Activated T-cell treated with anti-CD3 and anti-CD28 coated beads, Interleukin-2, amount 50 U/mL, for 1 hour (primary cell): Measurements from ENCODE around the gene PTPRN2.
"Not testable (repeated sequence)": the region's sequence is repeated elsewhere in the genome, so short reads cannot be mapped to it uniquely, and the experiment has no call there.

Experiments
- DNase-seq: peaks from one replicate; pipeline ENCODE4 v3.0.0-alpha.2; 2020

Gene PTPRN2

GRCh38 chr7:158508802-158509385 is 78.7 kb downstream of the PTPRN2 start:
- DNase-seq, result no peak

DNA sequence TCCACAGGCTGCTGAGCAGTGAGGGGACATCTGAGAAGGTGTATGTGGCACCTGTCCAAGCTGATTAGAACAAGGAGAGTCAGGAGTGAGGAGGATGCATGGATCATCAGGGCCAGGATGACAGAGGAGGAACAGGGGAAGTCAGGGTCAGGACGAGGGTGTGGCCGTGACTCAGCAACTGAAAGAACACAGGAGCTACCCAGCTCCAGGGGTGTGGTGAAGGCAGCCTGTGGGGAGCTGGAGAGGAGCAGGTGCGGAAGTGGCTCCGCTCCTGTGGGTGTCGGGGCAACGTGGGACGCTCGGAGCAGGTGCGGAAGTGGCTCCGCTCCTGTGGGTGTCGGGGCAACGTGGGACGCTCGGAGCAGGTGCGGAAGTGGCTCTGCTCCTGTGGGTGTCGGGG is 79.3 kb downstream of the PTPRN2 start:
- not testable (repeated sequence) for DNase-seq

- DNase-seq, result no peak
Measured at GRCh38 chr7:158507917-158508316, 79.7 kb downstream of the PTPRN2 start.

- not testable (repeated sequence) for DNase-seq
Measured at GRCh38 chr7:158507175-158507574, 80.4 kb downstream of the PTPRN2 start.

DNA sequence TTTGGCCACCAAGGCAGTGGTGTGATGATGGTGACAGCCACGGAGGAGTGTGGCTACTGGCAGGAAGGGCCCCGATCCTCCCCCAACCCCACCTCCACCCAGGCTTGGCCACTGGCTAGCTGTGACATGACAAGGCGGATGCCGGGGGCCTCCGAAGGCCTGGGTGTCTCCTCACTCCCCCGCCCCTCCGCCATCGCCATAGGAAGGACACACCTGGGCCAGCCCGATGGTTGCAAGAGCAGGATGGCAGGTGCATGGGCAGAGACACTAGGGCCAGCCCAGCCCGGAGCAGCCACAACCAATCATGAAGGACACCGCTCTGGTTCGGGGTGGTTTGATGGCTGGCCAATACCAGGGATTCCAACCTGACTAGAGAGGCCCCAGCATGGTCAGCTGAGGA is 81.0 kb downstream of the PTPRN2 start:
- DNase-seq, result no peak

GRCh38 chr7:158505683-158506082 is 81.9 kb downstream of the PTPRN2 start:
- no peak for DNase-seq

GRCh38 chr7:158502068-158502750 is 85.4 kb downstream of the PTPRN2 start:
- no peak for DNase-seq

DNA sequence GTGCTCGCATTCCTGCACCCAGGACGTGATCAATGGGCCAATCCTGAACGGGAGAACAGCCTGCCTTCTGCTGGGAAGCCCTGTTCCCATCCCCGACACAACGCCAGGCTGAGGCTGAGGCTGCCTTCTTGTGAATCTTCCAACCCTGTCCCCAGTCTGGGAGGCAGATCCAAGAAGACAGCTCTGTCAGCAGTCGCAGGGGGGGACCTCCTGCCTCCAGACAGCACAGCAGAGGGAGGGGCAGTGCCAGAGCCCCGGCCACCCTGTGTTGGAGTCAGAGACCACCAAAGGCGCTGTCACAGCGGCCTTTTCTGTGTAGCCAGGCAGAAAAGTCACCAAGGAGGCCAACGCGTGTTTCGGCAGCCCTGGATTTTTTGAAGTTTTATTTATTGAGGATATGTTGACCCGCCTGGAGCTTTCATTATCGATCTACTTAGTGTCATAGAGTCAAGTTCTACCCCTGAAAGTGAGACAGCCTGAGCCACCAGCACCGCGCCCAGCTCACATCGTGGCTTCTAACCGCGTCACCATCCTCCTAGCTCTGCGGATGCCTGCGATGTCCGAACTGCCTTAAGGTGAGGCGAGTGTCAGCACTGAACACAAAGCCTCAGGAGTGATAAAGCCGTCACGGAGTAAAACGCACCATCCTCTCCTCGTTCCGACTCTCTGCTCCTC is 86.1 kb downstream of the PTPRN2 start:
- DNase-seq, result no peak

- DNase-seq, result no peak
Measured at GRCh38 chr7:158500651-158501052, 87.0 kb downstream of the PTPRN2 start.

DNA sequence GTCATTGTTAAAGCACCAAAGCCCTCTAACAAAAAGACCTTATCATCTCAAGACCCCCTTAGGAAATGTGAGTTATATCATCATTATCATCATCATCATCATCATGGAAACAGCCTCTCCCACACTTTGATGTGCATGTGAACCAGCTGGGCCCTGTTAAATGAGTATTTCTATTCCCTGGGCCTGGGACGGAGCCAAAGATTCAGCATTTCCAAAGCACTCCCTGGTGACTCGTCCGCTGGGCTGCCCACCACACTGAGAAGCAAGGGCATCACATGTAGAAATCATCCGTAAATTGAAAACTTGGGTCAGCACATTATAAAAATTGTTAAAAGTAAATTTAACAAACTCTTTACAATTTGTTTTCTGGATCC is 88.6 kb downstream of the PTPRN2 start:
- no peak for DNase-seq

DNA sequence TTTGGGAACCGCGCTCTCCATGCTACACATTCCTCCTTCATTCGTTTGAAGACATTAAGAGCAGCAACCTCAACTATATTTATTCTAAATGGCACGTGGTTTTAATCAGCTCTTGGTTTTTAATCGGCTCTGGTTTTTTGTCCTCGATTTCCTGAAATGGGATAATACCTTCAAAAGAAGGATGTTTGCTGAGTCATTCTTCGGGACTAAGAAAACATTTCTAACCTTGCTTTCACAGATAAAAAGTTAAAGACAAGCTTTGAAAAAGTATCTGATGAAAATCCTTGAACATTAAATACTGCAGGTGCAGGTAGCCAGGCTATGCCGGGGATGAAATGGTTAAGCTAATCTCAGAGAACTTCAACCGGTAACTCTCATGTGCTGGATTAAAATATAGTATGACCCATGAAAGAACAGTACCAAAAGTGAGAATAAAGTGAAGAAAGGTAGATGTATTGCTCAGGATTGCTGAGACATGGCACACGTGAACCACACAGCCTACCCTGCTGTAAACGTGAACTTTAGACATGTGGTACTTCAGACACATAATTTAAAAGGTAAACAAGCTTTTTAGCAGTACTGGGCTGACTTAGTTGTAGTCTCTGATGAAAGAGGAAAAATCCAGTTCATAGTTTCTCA is 89.1 kb downstream of the PTPRN2 start:
- DNase-seq, result no peak

DNA sequence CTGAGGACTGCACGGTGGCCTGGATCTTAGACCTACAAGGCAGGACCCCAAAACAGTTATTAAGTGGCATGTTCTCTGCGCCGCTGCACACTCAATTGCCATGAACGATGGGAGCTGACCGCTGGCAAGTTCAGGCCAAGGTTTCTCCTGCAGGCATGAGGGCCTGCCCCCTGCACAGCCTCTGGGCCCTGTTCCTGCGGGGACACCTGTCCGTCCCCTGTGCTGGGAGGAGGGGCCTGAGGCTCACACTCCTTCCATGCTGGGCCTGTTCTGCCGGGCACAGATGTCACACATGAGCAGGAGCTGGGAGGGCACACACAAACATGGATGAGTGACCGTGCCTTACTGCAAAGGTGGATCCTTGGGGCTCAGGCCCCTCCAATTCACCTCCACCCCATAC is 90.0 kb downstream of the PTPRN2 start:
- no peak for DNase-seq

- DNase-seq, result no peak
Measured at GRCh38 chr7:158495786-158496185, 91.8 kb downstream of the PTPRN2 start.

DNA sequence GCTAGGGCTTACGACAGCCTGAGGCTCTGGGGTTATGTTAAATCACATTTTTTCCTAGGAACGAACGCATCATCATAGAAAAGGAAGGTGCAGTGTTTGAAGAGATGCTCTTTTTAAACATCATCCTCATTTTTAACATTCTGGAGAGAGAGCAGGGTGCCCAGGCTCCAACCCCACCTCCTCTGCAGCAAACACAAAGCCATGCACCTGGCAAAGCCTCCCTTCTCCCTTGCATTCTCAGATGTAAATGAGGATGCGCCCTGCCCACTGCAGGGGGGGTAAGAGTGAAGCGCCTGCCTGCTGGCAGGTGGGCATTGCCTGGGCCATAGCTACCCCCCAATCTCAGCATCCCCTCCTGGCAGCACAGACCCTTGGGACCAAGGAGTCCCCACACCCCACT is 92.4 kb downstream of the PTPRN2 start:
- DNase-seq, result no peak

GRCh38 chr7:158494643-158495042 is 93.0 kb downstream of the PTPRN2 start:
- no peak for DNase-seq

DNA sequence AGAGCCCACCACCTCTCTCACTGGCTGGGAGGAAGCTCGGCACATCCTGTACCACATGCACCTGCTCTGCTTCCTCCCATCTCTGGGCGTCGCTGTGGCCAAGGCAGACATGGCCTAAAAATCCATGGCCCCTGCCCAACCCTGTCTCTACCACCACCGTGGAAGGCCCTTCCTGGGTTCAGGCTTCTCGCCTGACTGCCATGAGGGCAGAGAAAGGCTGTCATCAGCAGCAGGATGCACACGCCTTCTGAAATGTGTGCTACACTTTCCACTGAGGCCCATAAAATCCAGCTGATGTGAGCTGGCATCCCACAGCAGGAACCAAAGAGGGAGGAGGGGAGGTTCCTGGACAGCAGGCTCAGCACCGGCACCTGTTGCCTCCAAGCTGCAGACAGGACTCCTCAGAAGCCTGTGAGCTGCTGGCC is 93.4 kb downstream of the PTPRN2 start:
- no peak for DNase-seq

DNA sequence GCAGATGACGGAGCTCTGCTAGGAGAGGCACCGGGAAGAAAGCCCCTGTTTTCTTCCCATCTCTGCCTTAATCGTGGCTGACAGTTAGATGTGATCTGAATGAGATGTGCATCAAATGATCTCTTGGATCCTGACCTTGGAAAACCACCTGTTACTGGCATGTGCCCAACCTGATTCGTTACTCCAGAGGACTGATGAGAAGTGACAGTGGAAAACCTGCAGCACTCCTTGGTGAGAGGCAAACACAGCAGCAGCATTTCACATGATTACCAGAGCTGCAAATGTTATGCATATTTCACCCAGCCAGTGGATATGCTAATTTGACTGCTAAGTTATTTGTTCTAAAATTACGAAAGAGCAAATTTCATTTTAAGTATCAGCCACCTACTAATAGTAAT is 95.3 kb downstream of the PTPRN2 start:
- DNase-seq, result no peak

DNA sequence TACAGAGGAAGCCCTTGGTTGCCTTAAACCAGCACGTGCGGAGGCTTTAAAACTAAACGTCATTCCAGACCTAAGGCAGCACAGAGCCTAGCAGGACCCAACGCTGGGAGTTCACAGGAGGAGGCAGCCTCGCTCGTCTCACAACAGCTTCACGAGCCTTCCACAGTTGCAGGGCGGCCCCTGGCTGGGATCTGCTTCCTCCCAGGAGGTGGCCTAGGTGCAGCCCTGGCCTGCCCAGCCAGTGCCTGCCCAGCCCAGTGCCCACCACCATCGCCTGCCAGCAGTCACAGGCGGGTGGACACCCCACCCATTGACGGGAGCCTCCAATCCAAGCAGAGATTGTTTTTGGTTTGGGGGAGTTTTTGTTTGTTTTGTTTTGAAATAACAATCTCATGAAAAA is 96.5 kb downstream of the PTPRN2 start:
- no peak for DNase-seq

- DNase-seq, result no peak
Measured at GRCh38 chr7:158490171-158490782, 97.3 kb downstream of the PTPRN2 start.

DNA sequence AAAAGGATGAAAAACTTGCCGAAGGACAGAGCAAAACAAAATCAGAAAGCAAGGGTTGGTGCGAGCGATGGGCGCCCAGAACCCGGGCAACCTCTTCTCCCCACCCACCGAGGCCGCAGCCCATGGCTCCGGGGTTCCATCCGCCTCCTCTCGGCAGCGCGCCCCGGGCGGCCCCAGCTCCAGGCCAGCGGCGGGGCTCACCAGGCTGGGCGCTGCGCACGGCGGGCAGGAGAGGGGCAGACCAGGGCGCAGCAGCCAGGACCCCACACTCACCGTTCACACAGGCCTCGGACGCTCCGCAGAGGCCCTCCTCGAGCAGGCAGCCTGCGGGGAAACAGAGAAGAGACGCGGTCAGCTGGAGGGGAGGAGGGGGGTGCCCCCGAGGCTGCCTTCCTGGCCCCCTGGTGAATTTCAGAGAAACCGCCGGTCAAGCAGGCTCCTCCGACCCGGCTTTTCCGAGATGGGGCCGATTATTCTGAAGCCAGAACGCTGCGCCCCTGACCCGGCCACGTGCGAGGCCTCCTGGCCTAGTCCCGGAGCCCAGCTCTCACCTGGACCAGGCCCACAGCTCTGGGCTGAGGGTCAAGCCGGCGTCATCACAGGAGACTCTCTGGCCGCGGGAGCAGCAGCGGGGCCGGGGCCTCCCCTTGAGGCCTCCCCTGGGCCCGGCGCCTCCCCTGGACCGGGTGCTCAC is 98.0 kb downstream of the PTPRN2 start:
- no peak for DNase-seq

DNA sequence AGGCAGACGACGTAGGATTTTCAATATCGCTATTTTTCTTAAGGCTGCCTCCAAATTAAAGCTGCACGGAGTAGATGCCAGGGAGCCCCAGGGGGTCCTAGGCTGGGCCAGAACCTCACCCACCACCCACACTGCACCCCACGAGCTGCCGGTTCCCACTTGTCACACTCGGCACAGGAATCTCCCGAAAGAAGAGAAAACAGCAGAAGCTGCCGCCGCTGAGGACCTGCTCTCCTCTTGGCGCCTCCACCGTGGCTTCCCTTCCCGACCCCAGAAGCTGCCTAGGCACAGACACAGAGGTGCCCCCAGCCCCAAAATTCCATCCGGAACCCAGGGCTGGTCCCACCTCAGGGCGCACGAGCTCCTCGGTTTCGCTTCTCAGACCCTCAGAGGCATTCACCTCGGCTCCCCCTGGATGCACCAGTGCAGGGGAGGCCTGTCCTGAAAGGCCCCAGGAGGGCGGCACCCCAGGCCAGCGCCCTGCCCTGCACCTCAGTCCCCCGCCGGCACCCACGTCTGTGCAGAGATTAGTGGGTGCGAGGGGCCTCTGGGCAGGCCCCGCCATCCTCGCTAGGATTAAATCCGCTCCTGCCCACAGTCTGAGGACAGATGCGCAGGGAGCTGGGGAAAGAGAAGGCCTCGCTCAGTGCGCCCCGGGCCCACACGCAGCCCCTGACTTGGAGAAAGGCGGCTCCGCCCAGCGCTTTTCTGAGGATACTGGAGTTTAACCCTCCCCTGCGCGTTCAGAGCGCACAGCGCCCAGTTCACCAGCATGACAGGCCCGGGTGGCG is 99.2 kb downstream of the PTPRN2 start:
- no peak for DNase-seq

- no peak for DNase-seq
Measured at GRCh38 chr7:158487631-158488151, 99.9 kb downstream of the PTPRN2 start.
